IPS-11a (cell line): ENCODE data around the gene PTPN18.
A peak's percentile ranks its signal among the peaks of the same experiment; 100 is the strongest.

Source experiments
- H3K4me3 ChIP-seq: one replicate; pipeline ENCODE4 v1.5.1; 2013; ENCODE audit warnings: low read depth, low read length, control low read depth

PTPN18 gene

GRCh38 chr2:130363479-130363878, 7.6 kb downstream of the PTPN18 start:
- H3K4me3 ChIP-seq, result no peak overlapping the region

GRCh38 chr2:130365075-130365474, 9.2 kb downstream of the PTPN18 start:
- no peak overlapping the region for H3K4me3 ChIP-seq

GRCh38 chr2:130365963-130366362, 10.1 kb downstream of the PTPN18 start:
- H3K4me3 ChIP-seq, result no peak overlapping the region

- H3K4me3 ChIP-seq, result no peak overlapping the region
These were observed 10.9 kb downstream of the PTPN18 start for GRCh38 chr2:130366720-130367119.

- H3K4me3 ChIP-seq, result no peak overlapping the region
These were observed 12.9 kb downstream of the PTPN18 start for GRCh38 chr2:130368786-130369185.

GRCh38 chr2:130369311-130369964, 13.6 kb downstream of the PTPN18 start:
- H3K4me3 ChIP-seq, result no peak overlapping the region

- H3K4me3 ChIP-seq, result no peak overlapping the region
These were observed 14.1 kb downstream of the PTPN18 start for GRCh38 chr2:130369965-130370341.

- H3K4me3 ChIP-seq, result no peak overlapping the region
These were observed 14.6 kb downstream of the PTPN18 start for GRCh38 chr2:130370490-130370889.

GRCh38 chr2:130371723-130372054, 15.8 kb downstream of the PTPN18 start:
- peak overlapping the region; percentile 79 for H3K4me3 ChIP-seq

GRCh38 chr2:130372055-130372832, 16.4 kb downstream of the PTPN18 start:
- H3K4me3 ChIP-seq, result peak overlapping the region; percentile 79

- peak overlapping the region; percentile 79 for H3K4me3 ChIP-seq
These were observed 17.3 kb downstream of the PTPN18 start for GRCh38 chr2:130372833-130373807.

GRCh38 chr2:130373808-130374365, 18.0 kb downstream of the PTPN18 start:
- no peak overlapping the region for H3K4me3 ChIP-seq

- no peak overlapping the region for H3K4me3 ChIP-seq
These were observed 18.9 kb downstream of the PTPN18 start for GRCh38 chr2:130374587-130375290.

GRCh38 chr2:130375291-130376266, 19.7 kb downstream of the PTPN18 start:
- no peak overlapping the region for H3K4me3 ChIP-seq

GRCh38 chr2:130376433-130377293, 20.8 kb downstream of the PTPN18 start:
- no peak overlapping the region for H3K4me3 ChIP-seq

GRCh38 chr2:130377491-130377890, 21.6 kb downstream of the PTPN18 start:
- no peak overlapping the region for H3K4me3 ChIP-seq

- H3K4me3 ChIP-seq, result no peak overlapping the region
These were observed 22.5 kb downstream of the PTPN18 start for GRCh38 chr2:130378206-130378897.

- H3K4me3 ChIP-seq, result no peak overlapping the region
These were observed 23.0 kb downstream of the PTPN18 start for GRCh38 chr2:130378898-130379214.
